HUES48 (cell line): ENCODE data around the gene KRT72.

Experiments
- H3K27ac ChIP-seq: one replicate; pipeline ENCODE4 v1.7.0; 2013; ENCODE audit warnings: low read depth, low read length, inconsistent platforms
- H3K27me3 ChIP-seq: 2 replicates; pipeline ENCODE4 v1.6.1; 2013; ENCODE audit warnings: mild to moderate bottlenecking, low read length; ENCODE audit not compliant: control insufficient read depth, insufficient read depth
- H3K36me3 ChIP-seq: 2 replicates; pipeline ENCODE4 v1.6.1; 2013; ENCODE audit warnings: low read length; ENCODE audit not compliant: control insufficient read depth, insufficient read depth
- H3K4me1 ChIP-seq: 2 replicates; pipeline ENCODE4 v1.6.1; 2013; ENCODE audit warnings: mild to moderate bottlenecking, low read length; ENCODE audit not compliant: control insufficient read depth, insufficient read depth
- H3K4me3 ChIP-seq: 2 replicates; pipeline ENCODE4 v1.5.1; 2013; ENCODE audit warnings: mild to moderate bottlenecking, low read depth, low read length
- H3K9ac ChIP-seq: 2 replicates; pipeline ENCODE4 v1.6.1; 2013; ENCODE audit warnings: mild to moderate bottlenecking, low read depth, low read length, moderate library complexity
- H3K9me3 ChIP-seq: 2 replicates; pipeline ENCODE4 v1.6.1; 2013; ENCODE audit warnings: low read length; ENCODE audit not compliant: control insufficient read depth, insufficient read depth

Gene KRT72

DNA sequence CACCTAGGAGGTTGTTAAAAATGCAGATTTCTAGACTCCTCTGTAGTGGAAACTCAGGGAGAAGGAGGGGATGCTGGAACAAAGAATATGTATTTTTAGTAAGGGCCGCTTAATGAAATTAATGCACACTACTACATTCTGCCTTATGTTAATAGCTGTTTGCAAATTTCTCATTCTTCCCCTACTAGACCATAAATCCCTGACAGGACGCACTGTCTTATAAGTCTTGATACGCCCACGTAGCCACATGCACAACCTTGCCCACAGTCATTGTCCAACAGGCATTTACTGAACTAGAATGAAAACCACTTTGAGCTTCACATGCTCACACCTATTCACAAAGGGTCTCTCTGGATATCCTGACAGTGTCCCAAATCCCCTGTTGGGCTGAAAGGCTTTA, 40.2 kb upstream of the KRT72 start:
- Histone ChIP-seq H3K4me3 (no peak overlapping the region), H3K36me3 (no peaks in the 10 kb centered on the region), H3K27me3 (no peaks in the 10 kb centered on the region), H3K4me1 (no peaks in the 10 kb centered on the region), H3K9me3 (no peaks in the 10 kb centered on the region), H3K9ac (no peak overlapping the region), H3K27ac (no peak overlapping the region)

DNA sequence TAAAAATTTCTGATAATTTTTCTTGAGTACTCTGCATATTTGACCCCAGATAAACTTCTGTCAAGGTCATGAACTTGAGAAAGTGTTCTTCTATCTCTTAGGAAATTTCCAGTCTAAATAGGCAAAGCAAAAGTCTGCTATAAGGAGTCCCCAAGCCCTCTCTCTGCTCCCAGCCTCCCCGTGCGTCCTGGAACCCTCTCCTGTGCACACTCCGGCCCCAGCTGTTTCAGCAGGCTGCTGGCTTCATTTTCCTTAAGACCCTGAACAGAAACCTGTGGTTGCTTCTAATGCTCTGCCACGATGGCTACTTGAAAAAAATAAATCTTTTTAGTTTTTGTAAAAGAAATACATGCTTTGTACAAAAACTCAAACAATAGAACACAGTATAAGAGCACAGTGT, 36.0 kb upstream of the KRT72 start:
- Histone ChIP-seq H3K27ac (no peak overlapping the region), H3K9ac (no peak overlapping the region), H3K9me3 (no peaks in the 10 kb centered on the region), H3K27me3 (no peaks in the 10 kb centered on the region), H3K4me1 (no peaks in the 10 kb centered on the region), H3K4me3 (no peak overlapping the region), H3K36me3 (no peaks in the 10 kb centered on the region)

DNA sequence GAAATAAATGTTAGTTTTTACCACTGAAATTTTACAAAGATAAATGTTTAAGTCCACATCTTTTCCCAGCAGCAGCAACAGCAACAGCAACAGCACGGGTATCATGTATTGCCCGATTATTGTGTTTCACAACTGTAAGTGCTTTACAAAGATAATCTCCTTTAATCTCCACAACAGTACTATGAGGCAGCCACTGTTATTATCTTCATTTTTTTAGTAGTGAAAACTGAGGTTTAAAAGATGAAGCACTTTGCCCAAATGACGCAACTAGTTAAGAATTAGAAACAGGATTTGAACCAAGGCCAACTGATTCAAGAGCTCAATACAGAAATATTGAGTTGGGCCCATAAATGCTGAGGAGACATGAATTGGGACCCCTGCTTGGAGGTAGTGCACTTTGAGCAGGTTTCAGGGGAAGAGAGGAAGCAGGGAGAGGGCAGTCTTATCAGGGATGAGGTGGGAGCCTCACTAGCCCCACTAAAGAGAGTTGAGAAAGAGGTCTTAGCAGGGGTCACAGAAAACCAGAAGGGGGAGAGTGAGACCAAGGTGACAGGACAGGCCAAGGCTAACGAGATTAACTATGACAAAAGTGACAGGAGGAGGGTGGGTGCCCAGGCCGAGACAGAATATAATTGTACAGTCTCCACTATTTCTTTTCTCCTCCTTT, 35.5 kb upstream of the KRT72 start:
- Histone ChIP-seq H3K36me3 (no peaks in the 10 kb centered on the region), H3K4me1 (no peaks in the 10 kb centered on the region), H3K9me3 (no peaks in the 10 kb centered on the region), H3K27ac (no peak overlapping the region), H3K9ac (no peak overlapping the region), H3K4me3 (no peak overlapping the region), H3K27me3 (no peaks in the 10 kb centered on the region)

DNA sequence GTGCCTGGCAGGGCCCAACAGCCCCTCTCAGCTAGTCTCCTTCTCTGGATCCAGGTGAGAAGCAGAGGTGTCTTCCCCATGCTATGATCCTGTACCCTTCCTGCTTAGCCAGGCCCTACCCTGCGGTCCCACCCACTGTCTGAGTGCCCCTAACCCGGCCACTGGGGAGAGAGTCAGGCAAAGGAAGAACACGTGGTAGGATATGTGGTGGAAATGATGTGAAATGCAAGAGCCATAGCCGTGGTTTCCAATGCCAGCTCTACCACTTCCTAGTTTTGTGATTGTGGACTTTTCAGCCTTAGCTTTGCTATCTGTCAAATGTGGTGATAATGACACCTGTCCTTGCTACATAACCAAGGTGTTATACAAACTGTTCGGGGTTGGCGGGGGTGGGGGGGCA, 34.9 kb upstream of the KRT72 start:
- Histone ChIP-seq H3K4me1 (no peaks in the 10 kb centered on the region), H3K27me3 (no peaks in the 10 kb centered on the region), H3K4me3 (no peak overlapping the region), H3K9ac (no peak overlapping the region), H3K9me3 (no peaks in the 10 kb centered on the region), H3K36me3 (no peaks in the 10 kb centered on the region), H3K27ac (no peak overlapping the region)

DNA sequence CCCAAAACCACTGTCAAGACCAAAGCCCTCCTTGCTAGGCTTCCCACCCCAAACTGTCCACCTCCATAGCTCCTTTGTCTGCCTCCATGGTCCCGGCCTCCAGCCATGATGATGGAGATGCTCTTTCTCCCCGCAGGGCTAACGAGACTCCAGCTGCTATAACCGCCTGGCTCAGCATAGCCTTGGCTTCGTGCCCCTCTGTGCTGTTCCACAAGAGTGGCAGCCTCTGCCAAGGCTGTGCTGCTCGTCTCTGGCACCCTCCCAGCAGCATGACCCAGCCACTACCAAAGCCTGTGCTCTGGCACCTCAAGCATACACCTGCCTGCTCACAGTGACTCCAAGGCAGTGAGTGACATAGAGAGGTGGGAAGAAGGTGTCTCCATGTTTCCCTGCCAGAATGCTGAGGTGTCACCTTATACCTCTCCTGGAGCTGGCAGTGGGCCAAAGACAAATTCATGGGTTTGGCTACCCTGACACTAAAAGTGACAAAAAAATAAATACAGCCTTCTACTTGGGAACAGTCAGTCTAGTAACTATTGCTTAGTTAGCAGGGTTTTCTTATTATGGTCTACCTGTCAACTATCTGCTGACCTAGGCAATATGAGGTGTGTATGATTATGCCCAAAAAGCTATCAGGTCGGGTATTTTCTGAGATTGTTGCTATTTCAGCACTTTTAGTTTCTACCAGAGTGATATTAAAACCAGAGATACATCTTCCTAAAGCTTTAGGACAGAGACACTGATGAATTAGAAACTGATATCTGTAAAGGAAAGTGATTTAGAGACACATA, 33.2 kb upstream of the KRT72 start:
- no peak overlapping the region for H3K9ac ChIP-seq
- no peaks in the 10 kb centered on the region for H3K4me1 ChIP-seq
- H3K27ac ChIP-seq, result no peak overlapping the region

DNA sequence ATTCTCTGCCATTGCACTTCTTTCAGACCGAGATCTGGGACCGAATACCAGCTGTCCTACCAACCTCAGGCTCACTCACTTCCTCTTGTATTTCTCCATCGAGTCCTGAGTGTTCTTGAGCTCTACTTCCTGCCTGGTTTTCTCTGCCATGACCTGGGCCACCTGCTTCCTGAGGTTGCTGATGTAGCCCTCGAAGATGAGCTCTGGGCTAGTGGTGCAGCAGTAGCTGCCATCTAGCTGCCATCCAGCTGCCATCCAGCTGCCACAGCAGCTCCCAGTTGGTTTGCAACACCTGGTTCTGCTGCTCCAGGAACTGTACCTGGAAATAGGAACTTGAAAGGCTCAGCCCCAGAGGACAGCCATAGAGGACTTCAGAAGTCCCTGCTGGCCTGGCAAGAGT, 32.1 kb upstream of the KRT72 start:
- Histone ChIP-seq H3K27ac (no peak overlapping the region), H3K4me3 (no peak overlapping the region), H3K4me1 (no peaks in the 10 kb centered on the region), H3K9ac (no peak overlapping the region), H3K27me3 (no peaks in the 10 kb centered on the region), H3K36me3 (no peaks in the 10 kb centered on the region), H3K9me3 (no peaks in the 10 kb centered on the region)

More for the DNA sequence above, 33.2 kb upstream of the KRT72 start:
- no peaks in the 10 kb centered on the region for H3K36me3 ChIP-seq
- H3K4me3 ChIP-seq, result no peak overlapping the region
- no peaks in the 10 kb centered on the region for H3K9me3 ChIP-seq
- H3K27me3 ChIP-seq, result no peaks in the 10 kb centered on the region

DNA sequence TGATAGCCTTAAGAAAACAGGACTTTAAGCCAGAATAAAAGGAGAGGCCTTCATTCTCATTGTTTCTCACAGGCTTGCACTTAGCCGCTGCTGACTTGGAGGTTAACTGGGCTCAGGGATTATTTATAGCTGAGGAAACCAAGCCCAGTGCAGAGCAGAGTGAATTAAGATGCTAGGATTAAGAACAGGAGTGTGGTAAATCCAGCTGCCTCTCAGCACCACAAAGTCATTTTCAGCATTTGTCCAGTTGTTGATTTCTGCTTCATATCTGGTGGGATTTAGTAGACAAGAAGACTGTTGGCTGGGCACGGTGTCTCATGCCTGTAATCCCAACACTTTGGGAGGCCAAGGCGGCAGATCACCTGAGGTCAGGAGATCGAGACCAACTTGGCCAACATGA, 31.4 kb upstream of the KRT72 start:
- Histone ChIP-seq H3K9me3 (no peaks in the 10 kb centered on the region), H3K27me3 (no peaks in the 10 kb centered on the region), H3K36me3 (no peaks in the 10 kb centered on the region), H3K4me1 (no peaks in the 10 kb centered on the region), H3K27ac (no peak overlapping the region), H3K9ac (no peak overlapping the region), H3K4me3 (no peak overlapping the region)

DNA sequence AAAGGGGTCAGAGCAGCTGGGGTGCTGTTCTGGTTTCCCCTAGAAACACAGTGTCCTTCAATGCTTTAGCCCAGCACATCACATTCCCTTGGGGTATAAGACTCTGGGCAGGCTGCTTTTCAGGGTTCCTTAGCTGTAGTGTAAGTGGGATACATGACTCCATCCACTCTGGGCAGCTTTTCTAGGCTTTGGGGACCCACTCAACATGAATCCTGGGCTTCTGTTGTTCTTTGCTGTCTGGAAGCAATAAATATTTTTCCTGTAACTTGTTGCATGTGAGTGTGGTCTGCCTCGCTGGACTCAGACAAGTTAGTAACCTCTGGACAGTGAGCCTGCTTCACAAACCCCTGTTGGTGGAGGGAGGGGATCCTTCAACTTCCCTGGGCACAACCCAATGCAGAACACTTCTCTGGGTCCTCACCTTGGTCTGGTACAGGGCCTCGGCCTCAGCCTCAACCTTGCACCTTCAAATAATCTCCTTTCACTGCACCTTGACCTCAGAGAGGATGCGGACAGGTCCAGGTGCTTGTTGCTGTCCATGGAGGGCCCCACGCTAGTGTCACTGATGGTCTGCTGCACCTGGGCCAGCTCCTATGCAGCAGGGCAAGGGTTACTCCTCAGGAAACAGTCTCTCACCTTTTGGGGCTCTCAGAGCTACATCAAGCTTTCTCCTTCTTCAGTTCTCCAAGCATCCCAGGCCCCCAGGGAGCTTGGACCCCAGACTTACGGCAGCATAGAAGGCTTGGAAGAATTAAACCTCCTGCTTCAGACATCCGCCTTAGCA, 30.6 kb upstream of the KRT72 start:
- Histone ChIP-seq H3K4me1 (no peaks in the 10 kb centered on the region), H3K9ac (no peak overlapping the region), H3K27me3 (no peaks in the 10 kb centered on the region), H3K9me3 (no peaks in the 10 kb centered on the region), H3K27ac (no peak overlapping the region), H3K36me3 (no peaks in the 10 kb centered on the region), H3K4me3 (no peak overlapping the region)

DNA sequence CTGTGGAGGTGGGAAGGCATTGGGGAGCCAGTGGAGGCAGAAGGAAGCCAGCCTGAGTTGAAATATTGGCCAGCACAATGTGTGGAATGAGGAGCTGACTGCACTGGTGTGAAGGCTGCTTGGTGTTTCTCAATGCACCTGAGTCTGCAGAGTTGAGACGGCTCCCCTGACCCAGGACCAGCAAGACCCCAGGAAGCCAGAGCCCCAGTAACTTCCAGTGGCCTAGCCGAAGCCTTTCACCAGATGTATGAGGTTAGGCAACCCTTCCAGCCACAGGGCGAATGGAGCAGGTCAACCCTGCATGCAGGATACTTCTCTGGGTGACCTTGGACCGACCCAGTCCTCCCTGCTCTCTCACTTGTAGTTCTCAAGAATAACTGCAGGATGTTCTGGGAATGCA, 30.0 kb upstream of the KRT72 start:
- Histone ChIP-seq H3K9ac (no peak overlapping the region), H3K9me3 (no peaks in the 10 kb centered on the region), H3K4me3 (no peak overlapping the region), H3K36me3 (no peaks in the 10 kb centered on the region), H3K27me3 (no peaks in the 10 kb centered on the region), H3K27ac (no peak overlapping the region), H3K4me1 (no peaks in the 10 kb centered on the region)

DNA sequence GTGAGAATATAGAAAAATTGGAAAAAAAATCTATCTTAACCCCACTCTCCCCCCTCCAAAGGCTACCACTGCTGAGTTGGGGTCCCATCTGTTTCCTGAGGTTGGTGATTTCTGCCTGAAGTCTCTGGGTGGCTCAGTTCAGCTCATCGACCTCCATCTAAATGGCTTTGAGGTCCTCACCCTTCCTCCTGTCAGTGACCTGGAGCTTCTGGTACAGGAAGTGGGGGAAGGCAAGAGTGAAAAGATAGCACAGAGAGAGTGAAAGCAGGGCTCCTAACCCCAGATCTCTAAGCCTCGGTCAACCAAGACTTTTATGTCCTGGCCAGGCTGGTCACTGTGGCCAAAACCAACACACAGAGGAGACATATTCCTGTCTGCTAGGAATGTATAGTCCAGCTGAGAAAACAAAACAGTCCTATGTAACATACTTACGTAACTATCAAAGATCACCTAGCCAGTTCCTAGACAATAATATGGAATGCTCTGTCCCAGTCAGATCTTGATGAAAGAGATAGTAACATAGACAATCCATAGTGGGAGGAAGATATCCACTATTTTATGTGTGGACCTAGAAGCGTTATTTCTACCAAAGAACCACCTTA, 29.4 kb upstream of the KRT72 start:
- H3K27me3 ChIP-seq, result no peaks in the 10 kb centered on the region
- no peaks in the 10 kb centered on the region for H3K36me3 ChIP-seq
- H3K4me3 ChIP-seq, result no peak overlapping the region
- H3K4me1 ChIP-seq, result no peaks in the 10 kb centered on the region
- H3K27ac ChIP-seq, result no peak overlapping the region
- no peak overlapping the region for H3K9ac ChIP-seq
- H3K9me3 ChIP-seq, result no peaks in the 10 kb centered on the region
